GM20431 (cell line): ENCODE measurements around the gene TBX1.
"Not testable (repeated sequence)": the region's sequence is repeated elsewhere in the genome, so short reads cannot be mapped to it uniquely, and the experiment has no call there.

Source experiments
- in situ Hi-C: fragments of 300-500 bp; cut with MseI, MboI; formaldehyde crosslinking; loops from one replicate; pipeline ENCODE4 v1.15.0; 2020; ENCODE audit warnings: low sequenced_read_pairs; ENCODE audit not compliant: unreplicated experiment

TBX1 gene

GRCh38 chr22:19722982-19723231 is 37.7 kb upstream of the TBX1 start:
- in situ Hi-C loops, result no loop called here

- in situ Hi-C loops, result no loop called here
These were observed 37.2 kb upstream of the TBX1 start, which contains the start of gene GP1BB for GRCh38 chr22:19723232-19723982. Gene GP1BB, plus strand, starts transcription at chr22:19723539. Its CDS starts 31 bp downstream, at chr22:19723570.

- in situ Hi-C loops, result no loop called here
These were observed 36.4 kb upstream of the TBX1 start for GRCh38 chr22:19723983-19724827.

- in situ Hi-C loops, result no loop called here
These were observed 35.5 kb upstream of the TBX1 start for GRCh38 chr22:19724927-19725661.

- in situ Hi-C loops, result not testable (repeated sequence)
These were observed 34.4 kb upstream of the TBX1 start for GRCh38 chr22:19726064-19726788.

- in situ Hi-C loops, result no loop called here
These were observed 33.0 kb upstream of the TBX1 start for GRCh38 chr22:19727310-19728150.

GRCh38 chr22:19728271-19728670 is 32.3 kb upstream of the TBX1 start:
- in situ Hi-C loops, result no loop called here

- in situ Hi-C loops, result no loop called here
These were observed 31.7 kb upstream of the TBX1 start for GRCh38 chr22:19728836-19729235.

GRCh38 chr22:19729507-19729906 is 31.1 kb upstream of the TBX1 start:
- in situ Hi-C loops, result no loop called here

- in situ Hi-C loops, result loop anchor here (5.0 kb wide), 1 partner anchor 182 kb away; no protein-coding TSS in a partner anchor
These were observed 30.4 kb upstream of the TBX1 start for GRCh38 chr22:19730198-19730597.

- in situ Hi-C loops, result loop anchor here (5.0 kb wide), 1 partner anchor 181 kb away; no protein-coding TSS in a partner anchor
These were observed 29.8 kb upstream of the TBX1 start for GRCh38 chr22:19730655-19731360.

- in situ Hi-C loops, result loop anchor here (5.0 kb wide), 1 partner anchor 181 kb away; no protein-coding TSS in a partner anchor
These were observed 29.0 kb upstream of the TBX1 start for GRCh38 chr22:19731361-19732135.

GRCh38 chr22:19732403-19733113 is 28.0 kb upstream of the TBX1 start:
- in situ Hi-C loops, result loop anchor here (5.0 kb wide), 1 partner anchor 180 kb away; no protein-coding TSS in a partner anchor

- in situ Hi-C loops, result loop anchor here (5.0 kb wide), 1 partner anchor 179 kb away; no protein-coding TSS in a partner anchor
These were observed 26.8 kb upstream of the TBX1 start for GRCh38 chr22:19733755-19734154.

- in situ Hi-C loops, result loop anchor here (5.0 kb wide), 1 partner anchor 178 kb away; no protein-coding TSS in a partner anchor
These were observed 26.4 kb upstream of the TBX1 start for GRCh38 chr22:19734163-19734562.

- in situ Hi-C loops, result loop anchor here (5.0 kb wide), 1 partner anchor 177 kb away; no protein-coding TSS in a partner anchor
These were observed 25.7 kb upstream of the TBX1 start for GRCh38 chr22:19734837-19735382.
